HepG2 (cell line): ENCODE data around the gene HADHA. TPM values are rescaled to one million over a fixed set of nuclear protein-coding genes. Genes with fewer than 3 reads are reported as not detected.

Experiments used
- ATF2 ChIP-seq: sonication (generic); formaldehyde crosslinking; IDR thresholded peaks from 2 replicates; pipeline ENCODE4 v1.4.0; 2020; ENCODE audit warnings: missing genetic modification reagents
- ATF6 ChIP-seq: sonication (generic); formaldehyde crosslinking; conservative IDR thresholded peaks from 2 replicates; pipeline ENCODE4 v1.4.0; 2020; ENCODE audit warnings: missing genetic modification reagents
- ELF1 ChIP-seq: sonication (generic); formaldehyde crosslinking; IDR thresholded peaks from 2 replicates; pipeline ENCODE4 v1.4.0; 2020; ENCODE audit warnings: missing genetic modification reagents
- EP300 ChIP-seq, 3 experiments: sonication (generic) in 1 of 3; formaldehyde crosslinking in 1 of 3; IDR thresholded peaks; 2 replicates each; pipeline versions ENCODE4 v1.5.1 to v1.6.1; 2011 to 2020; ENCODE audit warnings: low read depth in 2 of 3, low read length in 2 of 3, borderline replicate concordance in 1 of 3, improper control_type of control experiment in 1 of 3, mild to moderate bottlenecking in 1 of 3, missing genetic modification reagents in 1 of 3, moderate library complexity in 1 of 3
- ETV5 ChIP-seq: IDR thresholded peaks from 2 replicates; pipeline ENCODE4 v1.6.1; 2018; ENCODE audit warnings: missing biosample characterization, missing genetic modification reagents, inconsistent platforms, borderline replicate concordance
- GATAD1 ChIP-seq: IDR thresholded peaks from 2 replicates; pipeline ENCODE4 v1.6.1; 2016; ENCODE audit warnings: missing genetic modification reagents, missing compliant biosample characterization
- HDAC2 ChIP-seq: sonication (generic); formaldehyde crosslinking; IDR thresholded peaks from 2 replicates; pipeline ENCODE4 v1.4.0; 2020; ENCODE audit warnings: missing genetic modification reagents
- NFATC3 ChIP-seq: sonication (generic); formaldehyde crosslinking; IDR thresholded peaks from 2 replicates; pipeline ENCODE4 v1.5.1; 2020; ENCODE audit warnings: mild to moderate bottlenecking, missing genetic modification reagents
- POGZ ChIP-seq: sonication (generic); formaldehyde crosslinking; IDR thresholded peaks from 2 replicates; pipeline ENCODE4 v1.4.0; 2020; ENCODE audit warnings: mild to moderate bottlenecking, missing genetic modification reagents
- RARA ChIP-seq: IDR thresholded peaks from 2 replicates; pipeline ENCODE4 v1.6.1; 2016; ENCODE audit warnings: missing genetic modification reagents, missing compliant biosample characterization
- REPIN1 ChIP-seq: sonication (generic); formaldehyde crosslinking; IDR thresholded peaks from 2 replicates; pipeline ENCODE4 v1.8.0; 2022; ENCODE audit warnings: missing genetic modification reagents, low read depth, mild to moderate bottlenecking, borderline replicate concordance
- SKI ChIP-seq: fragments of 450-650 bp; IDR thresholded peaks from one replicate; pipeline ENCODE4 v1.6.1; 2018; ENCODE audit warnings: mild to moderate bottlenecking; ENCODE audit not compliant: partially characterized antibody
- SOX6 ChIP-seq, 2 experiments: fragments of 450-650 bp in 1 of 2; sonication (generic) in 1 of 2; formaldehyde crosslinking in 1 of 2; IDR thresholded peaks; 2 replicates each; pipeline versions ENCODE4 v1.4.0 to v1.6.1; 2017 to 2020; ENCODE audit warnings: antibody characterized with exemption in 1 of 2, mild to moderate bottlenecking in 1 of 2, missing genetic modification reagents in 1 of 2
- ZBTB25 ChIP-seq: IDR thresholded peaks from 2 replicates; pipeline ENCODE4 v1.6.1; 2018; ENCODE audit warnings: missing genetic modification reagents
- ZFX ChIP-seq: sonication (generic); formaldehyde crosslinking; IDR thresholded peaks from 2 replicates; pipeline ENCODE4 v1.4.0; 2020; ENCODE audit warnings: mild to moderate bottlenecking, low read depth, missing genetic modification reagents, moderate library complexity
- ZGPAT ChIP-seq: IDR thresholded peaks from 2 replicates; pipeline ENCODE4 v1.6.1; 2016; ENCODE audit warnings: mild to moderate bottlenecking
- ZNF326 ChIP-seq: sonication (generic); formaldehyde crosslinking; IDR thresholded peaks from 2 replicates; pipeline ENCODE4 v1.4.0; 2020; ENCODE audit warnings: missing genetic modification reagents, borderline replicate concordance
- ZNF569 ChIP-seq: sonication (generic); formaldehyde crosslinking; IDR thresholded peaks from 2 replicates; pipeline ENCODE4 v1.5.0; 2020; ENCODE audit warnings: mild to moderate bottlenecking, missing genetic modification reagents, moderate library complexity, borderline replicate concordance
- ZNF614 ChIP-seq: IDR thresholded peaks from 2 replicates; pipeline ENCODE4 v1.6.1; 2018; ENCODE audit warnings: missing biosample characterization, missing genetic modification reagents, inconsistent platforms, borderline replicate concordance
- ZNF773 ChIP-seq: sonication (generic); formaldehyde crosslinking; IDR thresholded peaks from 2 replicates; pipeline ENCODE4 v1.4.0; 2020; ENCODE audit warnings: missing genetic modification reagents, borderline replicate concordance
- polyA plus RNA-seq, 8 experiments: library from polyadenylated mRNA; depleted of rRNA in 3 of 8; stranded (reverse) in 7 of 8; unstranded in 1 of 8; fragments of >200 nt; fragmentation: Illumina TruSeq in 4 of 8; extraction: Trizol in 4 of 8; gene quantifications; 2 replicates each; pipeline versions ENCODE4 v1.2.1 to v1.2.3, GENCODE V29; 2011 to 2016; ENCODE audit warnings: low read depth in 4 of 8, missing spikeins in 1 of 8, mixed read lengths in 1 of 8; ENCODE audit not compliant: insufficient read depth in 1 of 8
- total RNA-seq, 5 experiments: library from RNA; depleted of rRNA; stranded (reverse); fragments of >200 nt; fragmentation: Illumina TruSeq; extraction: Trizol; gene quantifications; 2 replicates each; pipeline ENCODE4 v1.2.3, GENCODE V29; 2016; ENCODE audit warnings: low read depth in 1 of 5

The HADHA gene
- total and polyA plus RNA-seq, 2 of the 13 experiments (the other 11 are each of a cell fraction or from before 2014, with no cell fraction given): 102 to 270 TPM

GRCh38 chr2:26274058-26274613 is 29.7 kb upstream of the HADHA start (continued):
- TF ChIP-seq ZFX (0 out of 2 replicates have a peak, but pooled peaks have one; percentile 30), ATF6 (CRISPR knock-in tag) (no peak), REPIN1 (CRISPR knock-in tag) (peak; percentile 23; the same call in 1 of the 2 replicates), ATF2 (0 out of 2 replicates have a peak, but pooled peaks have one; percentile 14), SKI (peak; percentile 30), ZNF326 (0 out of 2 replicates have a peak, but pooled peaks have one; percentile 33), EP300 (IDR thresholded peaks at IDR 0.05; ENCODE audit: low read depth in 2 of 2, low read length in 2 of 2) (peak in 1 of 2 experiments; percentile 58; a peak in 2 of 4 replicates), EP300 (CRISPR knock-in tag; IDR thresholded peaks at IDR 0.05; ENCODE audit: borderline replicate concordance) (no peak), ETV5 (no peak; the same call in 1 of the 2 replicates), ZNF614 (CRISPR knock-in tag) (peak; percentile 53; the same call in 1 of the 2 replicates), RARA (CRISPR knock-in tag) (peak; percentile 28; the same call in 1 of the 2 replicates), POGZ (CRISPR knock-in tag) (peak; percentile 49; the same call in 1 of the 2 replicates), ZNF569 (no peak), ZNF773 (no peak), GATAD1 (CRISPR knock-in tag) (peak; percentile 16; the same call in 1 of the 2 replicates), ZGPAT (CRISPR knock-in tag) (peak; percentile 42; the same call in 1 of the 2 replicates), NFATC3 (CRISPR knock-in tag) (no peak), SOX6 (IDR thresholded peaks at IDR 0.05) (no peak), SOX6 (CRISPR knock-in tag; IDR thresholded peaks at IDR 0.05) (peak; percentile 64; the same call in 1 of the 2 replicates), ELF1 (CRISPR knock-in tag) (0 out of 2 replicates have a peak, but pooled peaks have one; percentile 27), HDAC2 (CRISPR knock-in tag) (peak; percentile 66), ZBTB25 (CRISPR knock-in tag) (peak; percentile 61; the same call in 1 of the 2 replicates)
- TF ChIP-seq, all 625 proteins: peak for 60
